Neural progenitor cell (in vitro differentiated cells): ENCODE measurements around the gene ZNF682. TPM values are rescaled to one million over a fixed set of nuclear protein-coding genes. Genes with fewer than 3 reads are reported as not detected.

ENCODE experiments used
- DNase-seq: peaks from one replicate; pipeline ENCODE4 v3.0.0-alpha.2; 2016; ENCODE audit warnings: low spot score
- H2AFZ ChIP-seq: fragments of 200-600 bp; sonication (generic); replicated peaks from 2 replicates; pipeline ENCODE4 v1.6.1; 2016; ENCODE audit warnings: antibody characterized with exemption
- H3F3A ChIP-seq: fragments of 200-600 bp; sonication (generic); 2 replicates; pipeline ENCODE4 v1.6.1; 2016; ENCODE audit warnings: antibody characterized with exemption, low read depth
- H3K27ac ChIP-seq: fragments of 200-600 bp; sonication (generic); 2 replicates; pipeline ENCODE4 v1.5.1; 2016; ENCODE audit warnings: mild to moderate bottlenecking
- H3K27me3 ChIP-seq: fragments of 200-600 bp; sonication (generic); 2 replicates; pipeline ENCODE4 v1.6.1; 2016; ENCODE audit warnings: mild to moderate bottlenecking, moderate library complexity
- H3K36me3 ChIP-seq: fragments of 200-600 bp; sonication (generic); 2 replicates; pipeline ENCODE4 v1.5.1; 2016
- H3K4me1 ChIP-seq: fragments of 200-600 bp; sonication (generic); 2 replicates; pipeline ENCODE4 v1.6.1; 2016; ENCODE audit warnings: mixed run types
- H3K4me2 ChIP-seq: fragments of 200-600 bp; sonication (generic); 2 replicates; pipeline ENCODE4 v1.6.1; 2016
- H3K4me3 ChIP-seq: fragments of 200-600 bp; sonication (generic); 2 replicates; pipeline ENCODE4 v1.5.1; 2016
- H3K79me2 ChIP-seq: fragments of 200-600 bp; sonication (generic); 2 replicates; pipeline ENCODE4 v1.6.1; 2016; ENCODE audit warnings: low read depth
- H3K9ac ChIP-seq: fragments of 200-600 bp; sonication (generic); 2 replicates; pipeline ENCODE4 v1.6.1; 2016
- H3K9me3 ChIP-seq: fragments of 200-600 bp; sonication (generic); 2 replicates; pipeline ENCODE4 v1.5.1; 2016; ENCODE audit warnings: low read depth
- H4K20me1 ChIP-seq: fragments of 200-600 bp; sonication (generic); 2 replicates; pipeline ENCODE4 v1.6.1; 2016; ENCODE audit warnings: low read depth
- H3K27ac Mint-ChIP-seq: 3 replicates; pipeline ENCODE4 v1.8.0; 2021; ENCODE audit warnings: mixed read lengths
- H3K27me3 Mint-ChIP-seq: 2 replicates; pipeline ENCODE4 v1.8.0; 2022; ENCODE audit warnings: low read depth, mild to moderate bottlenecking, inconsistent platforms, moderate library complexity, mixed read lengths; ENCODE audit not compliant: insufficient read depth
- H3K36me3 Mint-ChIP-seq: 3 replicates; pipeline ENCODE4 v1.8.0; 2021; ENCODE audit warnings: mixed read lengths
- H3K4me1 Mint-ChIP-seq: 3 replicates; pipeline ENCODE4 v1.8.0; 2021; ENCODE audit warnings: mixed read lengths
- H3K4me3 Mint-ChIP-seq: 3 replicates; pipeline ENCODE4 v1.8.0; 2021; ENCODE audit warnings: mild to moderate bottlenecking, moderate library complexity, mixed read lengths
- H3K9me3 Mint-ChIP-seq: 3 replicates; pipeline ENCODE4 v1.8.0; 2020; ENCODE audit warnings: mixed read lengths
- EZH2 ChIP-seq: fragments of 200-600 bp; sonication (generic); IDR thresholded peaks from 2 replicates; pipeline ENCODE4 v1.6.1; 2017; ENCODE audit warnings: antibody characterized with exemption, mild to moderate bottlenecking, moderate library complexity
- EZH2phosphoT487 ChIP-seq: fragments of 200-600 bp; sonication (generic); IDR thresholded peaks from 2 replicates; pipeline ENCODE4 v1.6.1; 2017; ENCODE audit warnings: antibody characterized with exemption
- total RNA-seq: library from RNA; depleted of rRNA; stranded (reverse); fragments of >200 nt; gene quantifications from 2 replicates; pipeline ENCODE4 v1.2.3, GENCODE V29; 2015; ENCODE audit warnings: low replicate concordance
- TF ChIP-seq, protein P1 (sequence below): fragments of 200-600 bp; sonication (generic); IDR thresholded peaks from 2 replicates; pipeline ENCODE4 v1.5.1; 2017; ENCODE audit warnings: antibody characterized with exemption, mild to moderate bottlenecking

Gene ZNF682
- total RNA-seq, 1 donor from 2014 or later: 26.9 TPM

- H3F3A ChIP-seq: peaks cover 3% of the 10 kb centered on the region
- H3K36me3 ChIP-seq: no peaks in the 10 kb centered on the region
- H3K9ac ChIP-seq: no peak overlapping the region
- H3K27ac ChIP-seq: no peak overlapping the region
- no peaks in the 10 kb centered on the region for H3K79me2 ChIP-seq
- Mint-ChIP-seq H3K27me3 (peaks cover 2% of the 10 kb centered on the region), H3K4me1 (no peaks in the 10 kb centered on the region), H3K27ac (no peak overlapping the region), H3K4me3 (no peak overlapping the region), H3K9me3 (peaks cover 29% of the 10 kb centered on the region), H3K36me3 (peaks cover 3% of the 10 kb centered on the region)
- H3K4me3 ChIP-seq: no peak overlapping the region
- H3K4me2 ChIP-seq: no peak overlapping the region
- no peaks in the 10 kb centered on the region for H4K20me1 ChIP-seq
- H3K4me1 ChIP-seq: peaks cover 6% of the 10 kb centered on the region
- DNase-seq: no peak
- TF ChIP-seq EZH2: no peak
- H3K27me3 ChIP-seq: no peaks in the 10 kb centered on the region
- H2AFZ ChIP-seq: no peak overlapping the region
- H3K9me3 ChIP-seq: no peaks in the 10 kb centered on the region
Measured at GRCh38 chr19:20044663-20045062, 5.4 kb upstream of the ZNF682 start.

- Mint-ChIP-seq H3K36me3 (peaks cover 29% of the 10 kb centered on the region), H3K9me3 (peaks cover 41% of the 10 kb centered on the region), H3K27me3 (no peaks in the 10 kb centered on the region), H3K4me3 (peak overlapping the region; percentile 97), H3K4me1 (peaks cover 11% of the 10 kb centered on the region), H3K27ac (peak overlapping the region; percentile 53)
- H3K4me2 ChIP-seq: peak overlapping the region; percentile 77
- peaks cover 52% of the 10 kb centered on the region for H3K79me2 ChIP-seq
- peak overlapping the region; percentile 99 for H3K27ac ChIP-seq
- no peaks in the 10 kb centered on the region for H3K27me3 ChIP-seq
- no peak for DNase-seq
- H2AFZ ChIP-seq: peak overlapping the region; percentile 88
- H3K4me1 ChIP-seq: peaks cover 9% of the 10 kb centered on the region
- H3K9me3 ChIP-seq: no peaks in the 10 kb centered on the region
- TF ChIP-seq EZH2phosphoT487 (no peak), EZH2 (no peak)
- TF ChIP-seq, protein P1, sequence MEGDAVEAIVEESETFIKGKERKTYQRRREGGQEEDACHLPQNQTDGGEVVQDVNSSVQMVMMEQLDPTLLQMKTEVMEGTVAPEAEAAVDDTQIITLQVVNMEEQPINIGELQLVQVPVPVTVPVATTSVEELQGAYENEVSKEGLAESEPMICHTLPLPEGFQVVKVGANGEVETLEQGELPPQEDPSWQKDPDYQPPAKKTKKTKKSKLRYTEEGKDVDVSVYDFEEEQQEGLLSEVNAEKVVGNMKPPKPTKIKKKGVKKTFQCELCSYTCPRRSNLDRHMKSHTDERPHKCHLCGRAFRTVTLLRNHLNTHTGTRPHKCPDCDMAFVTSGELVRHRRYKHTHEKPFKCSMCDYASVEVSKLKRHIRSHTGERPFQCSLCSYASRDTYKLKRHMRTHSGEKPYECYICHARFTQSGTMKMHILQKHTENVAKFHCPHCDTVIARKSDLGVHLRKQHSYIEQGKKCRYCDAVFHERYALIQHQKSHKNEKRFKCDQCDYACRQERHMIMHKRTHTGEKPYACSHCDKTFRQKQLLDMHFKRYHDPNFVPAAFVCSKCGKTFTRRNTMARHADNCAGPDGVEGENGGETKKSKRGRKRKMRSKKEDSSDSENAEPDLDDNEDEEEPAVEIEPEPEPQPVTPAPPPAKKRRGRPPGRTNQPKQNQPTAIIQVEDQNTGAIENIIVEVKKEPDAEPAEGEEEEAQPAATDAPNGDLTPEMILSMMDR: no peak
- peak overlapping the region; percentile 91 for H3K9ac ChIP-seq
- H4K20me1 ChIP-seq: peaks cover 13% of the 10 kb centered on the region
- peaks cover 13% of the 10 kb centered on the region for H3F3A ChIP-seq
- no peaks in the 10 kb centered on the region for H3K36me3 ChIP-seq
- H3K4me3 ChIP-seq: peak overlapping the region; percentile 81
Measured at GRCh38 chr19:20038358-20039202, 725 bp downstream of the ZNF682 start.

DNA sequence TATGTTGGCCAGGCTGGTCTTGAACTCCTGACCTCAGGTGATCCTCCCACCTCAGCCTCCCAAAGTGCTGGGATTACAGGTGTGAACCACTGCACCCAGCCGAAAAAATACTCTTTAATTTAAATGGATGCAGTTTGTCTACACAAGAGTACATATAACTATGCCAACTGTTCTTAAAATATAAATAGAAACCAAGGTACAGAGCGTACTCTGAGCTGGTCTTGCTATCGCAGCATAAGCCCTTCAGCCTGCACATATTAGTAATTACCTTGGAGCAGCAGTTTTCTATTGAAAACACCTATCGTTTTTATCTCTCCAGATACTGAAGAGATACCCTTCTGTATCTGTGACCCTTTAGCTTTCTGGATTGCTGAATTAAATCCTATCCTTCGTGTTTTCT, 3.4 kb downstream of the ZNF682 start:
- no peak overlapping the region for H2AFZ ChIP-seq
- no peak overlapping the region for H3K27ac Mint-ChIP-seq
- H3K4me3 ChIP-seq: no peak overlapping the region
- H3K9me3 Mint-ChIP-seq: peaks cover 63% of the 10 kb centered on the region
- H3K79me2 ChIP-seq: peaks cover 76% of the 10 kb centered on the region
- no peaks in the 10 kb centered on the region for H3K36me3 ChIP-seq
- H3K4me1 ChIP-seq: peaks cover 9% of the 10 kb centered on the region
- TF ChIP-seq, protein P1: no peak
- TF ChIP-seq EZH2phosphoT487 (no peak), EZH2 (no peak)
- no peaks in the 10 kb centered on the region for H3K27me3 ChIP-seq
- H4K20me1 ChIP-seq: peaks cover 13% of the 10 kb centered on the region
- H3K4me2 ChIP-seq: no peak overlapping the region
- H3K4me1 Mint-ChIP-seq: peaks cover 11% of the 10 kb centered on the region
- H3F3A ChIP-seq: peaks cover 13% of the 10 kb centered on the region
- no peaks in the 10 kb centered on the region for H3K27me3 Mint-ChIP-seq
- no peak overlapping the region for H3K4me3 Mint-ChIP-seq
- peaks cover 53% of the 10 kb centered on the region for H3K36me3 Mint-ChIP-seq
- DNase-seq: no peak
- no peak overlapping the region for H3K27ac ChIP-seq
- no peak overlapping the region for H3K9ac ChIP-seq
- H3K9me3 ChIP-seq: no peaks in the 10 kb centered on the region

- Histone ChIP-seq H3K27ac (no peak overlapping the region), H3K4me1 (no peaks in the 10 kb centered on the region), H3K9me3 (no peaks in the 10 kb centered on the region), H4K20me1 (no peaks in the 10 kb centered on the region), H3K27me3 (no peaks in the 10 kb centered on the region), H3K9ac (no peak overlapping the region), H3F3A (no peaks in the 10 kb centered on the region), H3K4me2 (no peak overlapping the region), H2AFZ (no peak overlapping the region), H3K79me2 (peaks cover 67% of the 10 kb centered on the region), H3K4me3 (no peak overlapping the region), H3K36me3 (peaks cover 7% of the 10 kb centered on the region)
- Mint-ChIP-seq H3K9me3 (peaks cover 73% of the 10 kb centered on the region), H3K4me3 (no peak overlapping the region), H3K27me3 (no peaks in the 10 kb centered on the region), H3K4me1 (no peaks in the 10 kb centered on the region), H3K27ac (no peak overlapping the region), H3K36me3 (peaks cover 69% of the 10 kb centered on the region)
- no peak for DNase-seq
- TF ChIP-seq, protein P1: no peak
- TF ChIP-seq EZH2: no peak
- no peak for TF ChIP-seq EZH2phosphoT487
Measured at GRCh38 chr19:20028611-20029010, 10.7 kb downstream of the ZNF682 start.
